Calu3 (cell line): ENCODE results near the gene SLC35E1. TPM values are rescaled to one million over a fixed set of nuclear protein-coding genes. Genes with fewer than 3 reads are reported as not detected.

ENCODE experiments used
- BruUV-seq: library from RNA; stranded (reverse); fragments of 400-500 nt; replicated peaks from 2 replicates; lab custom pipeline; 2021; lab: Mats Ljungman, UMichigan
- CTCF ChIA-PET: fragments of 300-600 bp; sonication (Branson Sonifier 250); formaldehyde crosslinking; loops from one replicate; lab custom pipeline; 2022; ENCODE audit warnings: antibody characterized with exemption; lab: Charles Lee
- DNase-seq: peaks from one replicate; pipeline ENCODE4 v3.0.0; 2022
- H3K27ac Mint-ChIP-seq: one replicate; pipeline ENCODE4 v1.8.0; 2022; ENCODE audit warnings: mixed read lengths; ENCODE audit not compliant: unreplicated experiment
- H3K27me3 Mint-ChIP-seq: one replicate; pipeline ENCODE4 v1.8.0; 2022; ENCODE audit warnings: mixed read lengths; ENCODE audit not compliant: unreplicated experiment
- H3K36me3 Mint-ChIP-seq: one replicate; pipeline ENCODE4 v1.8.0; 2022; ENCODE audit warnings: mild to moderate bottlenecking, moderate library complexity, mixed read lengths; ENCODE audit not compliant: insufficient read depth, unreplicated experiment
- H3K4me1 Mint-ChIP-seq: one replicate; pipeline ENCODE4 v1.8.0; 2022; ENCODE audit warnings: mild to moderate bottlenecking, low read depth, mixed read lengths; ENCODE audit not compliant: unreplicated experiment
- H3K4me3 Mint-ChIP-seq: one replicate; pipeline ENCODE4 v1.8.0; 2022; ENCODE audit warnings: mild to moderate bottlenecking, low read depth, moderate library complexity, mixed read lengths; ENCODE audit not compliant: unreplicated experiment
- H3K9me3 Mint-ChIP-seq: one replicate; pipeline ENCODE4 v1.8.0; 2022; ENCODE audit warnings: low read depth, mixed read lengths; ENCODE audit not compliant: unreplicated experiment
- intact Hi-C: fragments of 100-400 bp; cut with micrococcal nuclease; formaldehyde crosslinking; loops from one replicate; pipeline ENCODE4 v1.10.0; 2022; ENCODE audit not compliant: unreplicated experiment
- total RNA-seq: library from RNA; stranded (reverse); gene quantifications from 2 replicates; pipeline ENCODE4 v1.2.3, GENCODE V29; 2022
- TF ChIP-seq, protein P1 (sequence below): fragments of 200-600 bp; IDR thresholded peaks from one replicate; pipeline ENCODE4 v1.8.0; 2022; ENCODE audit warnings: antibody characterized with exemption; ENCODE audit not compliant: unreplicated experiment

The SLC35E1 gene
- total RNA-seq, 1 experiment from 2014 or later, result 46.4 TPM

DNA sequence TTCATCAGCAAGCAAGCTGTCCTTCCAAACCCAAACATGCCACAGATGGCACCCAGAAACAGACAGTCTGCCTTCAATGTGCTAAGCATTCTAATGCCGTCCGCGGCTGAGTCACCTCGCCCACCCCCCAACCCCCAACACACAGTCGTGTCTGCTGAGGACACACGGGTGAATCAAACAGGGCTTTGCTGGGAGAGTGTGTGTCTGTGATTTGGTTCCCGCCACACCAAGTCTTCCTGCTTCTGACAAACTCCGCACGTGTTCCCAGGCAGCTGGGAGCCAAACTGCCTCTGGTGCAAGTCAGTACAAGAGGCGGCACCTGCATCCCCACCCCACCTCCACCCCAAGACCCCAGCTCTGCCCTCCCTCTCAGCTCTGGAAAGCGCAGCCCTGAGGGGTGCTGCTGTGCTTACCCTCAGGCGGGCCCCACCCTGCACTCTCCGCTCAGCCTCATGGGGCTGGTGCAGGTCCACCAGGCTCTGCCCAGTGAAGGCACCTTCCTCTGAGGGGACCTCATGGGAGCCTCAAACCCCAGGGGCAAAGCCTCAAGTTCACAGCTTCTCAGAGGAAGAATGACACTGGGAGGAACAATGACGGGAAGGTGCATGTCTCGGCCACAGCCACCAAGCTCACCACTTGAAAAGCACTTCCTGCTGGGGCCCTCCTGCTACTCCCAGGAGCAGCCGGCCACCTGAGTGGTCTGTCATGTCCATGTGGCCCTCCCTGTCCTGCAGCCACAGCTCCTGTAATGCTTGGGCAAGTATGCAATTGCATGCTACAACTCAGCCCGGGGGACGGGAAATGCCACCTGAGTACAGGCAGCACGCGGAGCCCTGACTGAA, 15.0 kb upstream of the SLC35E1 start:
- intact Hi-C loops, result no loop called here
- no peak overlapping the region for H3K27ac Mint-ChIP-seq
- no peaks in the 10 kb centered on the region for H3K36me3 Mint-ChIP-seq
- DNase-seq, result no peak
- CTCF ChIA-PET, result no interaction called here
- H3K4me1 Mint-ChIP-seq, result no peaks in the 10 kb centered on the region
- no peak overlapping the region for H3K4me3 Mint-ChIP-seq
- BruUV-seq, result no TSS peak
- TF ChIP-seq, protein P1, sequence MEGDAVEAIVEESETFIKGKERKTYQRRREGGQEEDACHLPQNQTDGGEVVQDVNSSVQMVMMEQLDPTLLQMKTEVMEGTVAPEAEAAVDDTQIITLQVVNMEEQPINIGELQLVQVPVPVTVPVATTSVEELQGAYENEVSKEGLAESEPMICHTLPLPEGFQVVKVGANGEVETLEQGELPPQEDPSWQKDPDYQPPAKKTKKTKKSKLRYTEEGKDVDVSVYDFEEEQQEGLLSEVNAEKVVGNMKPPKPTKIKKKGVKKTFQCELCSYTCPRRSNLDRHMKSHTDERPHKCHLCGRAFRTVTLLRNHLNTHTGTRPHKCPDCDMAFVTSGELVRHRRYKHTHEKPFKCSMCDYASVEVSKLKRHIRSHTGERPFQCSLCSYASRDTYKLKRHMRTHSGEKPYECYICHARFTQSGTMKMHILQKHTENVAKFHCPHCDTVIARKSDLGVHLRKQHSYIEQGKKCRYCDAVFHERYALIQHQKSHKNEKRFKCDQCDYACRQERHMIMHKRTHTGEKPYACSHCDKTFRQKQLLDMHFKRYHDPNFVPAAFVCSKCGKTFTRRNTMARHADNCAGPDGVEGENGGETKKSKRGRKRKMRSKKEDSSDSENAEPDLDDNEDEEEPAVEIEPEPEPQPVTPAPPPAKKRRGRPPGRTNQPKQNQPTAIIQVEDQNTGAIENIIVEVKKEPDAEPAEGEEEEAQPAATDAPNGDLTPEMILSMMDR, result no peak
- no peaks in the 10 kb centered on the region for H3K9me3 Mint-ChIP-seq
- H3K27me3 Mint-ChIP-seq, result no peaks in the 10 kb centered on the region

GRCh38 chr19:16586477-16586871, 14.3 kb upstream of the SLC35E1 start:
- DNase-seq, result no peak
- Mint-ChIP-seq H3K4me3 (no peak overlapping the region), H3K9me3 (no peaks in the 10 kb centered on the region), H3K27me3 (no peaks in the 10 kb centered on the region), H3K27ac (no peak overlapping the region), H3K36me3 (no peaks in the 10 kb centered on the region), H3K4me1 (no peaks in the 10 kb centered on the region)
- BruUV-seq, result no TSS peak
- intact Hi-C loops, result no loop called here
- TF ChIP-seq, protein P1, result no peak
- CTCF ChIA-PET, result no interaction called here

GRCh38 chr19:16585808-16586476, 13.7 kb upstream of the SLC35E1 start:
- intact Hi-C loops, result no loop called here
- CTCF ChIA-PET, result no interaction called here
- H3K4me1 Mint-ChIP-seq, result no peaks in the 10 kb centered on the region
- no peaks in the 10 kb centered on the region for H3K9me3 Mint-ChIP-seq
- H3K36me3 Mint-ChIP-seq, result no peaks in the 10 kb centered on the region
- H3K27ac Mint-ChIP-seq, result peak overlapping the region; percentile 70
- no peak overlapping the region for H3K4me3 Mint-ChIP-seq
- BruUV-seq, result no TSS peak
- H3K27me3 Mint-ChIP-seq, result no peaks in the 10 kb centered on the region
- DNase-seq, result no peak
- TF ChIP-seq, protein P1, result no peak

DNA sequence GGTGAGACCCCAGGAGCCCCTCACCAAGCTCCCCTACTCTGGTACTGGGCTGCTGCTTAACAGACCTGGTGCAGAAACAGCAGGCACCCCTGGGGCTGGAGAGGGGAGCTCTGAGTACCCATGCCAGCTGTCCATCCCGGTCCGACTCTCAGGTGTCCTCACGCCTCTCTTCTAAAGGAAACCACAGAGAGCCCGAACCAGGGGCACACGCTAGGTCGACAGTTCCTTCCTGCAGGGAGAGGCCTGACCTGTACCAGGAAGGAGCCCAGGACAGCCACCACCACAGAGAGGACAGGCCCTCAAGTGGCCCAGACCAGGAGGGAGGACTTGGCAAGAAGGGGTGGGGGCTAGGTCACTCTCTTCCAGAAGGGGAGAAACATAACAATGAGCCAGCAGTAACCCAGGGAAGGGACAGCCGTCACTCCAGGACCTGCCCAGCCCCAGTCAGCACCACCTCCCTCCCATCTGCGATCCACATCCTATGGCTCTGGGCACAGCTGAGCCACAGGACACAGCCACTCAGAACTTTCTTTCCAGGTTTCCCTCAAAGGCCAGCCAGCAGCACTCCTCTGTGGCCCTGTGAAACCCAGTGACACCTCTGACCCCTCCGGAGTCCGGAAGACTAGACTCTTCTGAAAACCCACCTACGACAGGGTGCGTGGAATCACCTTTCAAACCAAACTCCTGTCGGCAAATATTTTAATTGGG, 13.0 kb upstream of the SLC35E1 start:
- no TSS peak for BruUV-seq
- H3K4me1 Mint-ChIP-seq, result no peaks in the 10 kb centered on the region

More for the DNA sequence above, 13.0 kb upstream of the SLC35E1 start:
- intact Hi-C loops, result no loop called here
- no peak overlapping the region for H3K27ac Mint-ChIP-seq
- H3K36me3 Mint-ChIP-seq, result no peaks in the 10 kb centered on the region
- no peak for DNase-seq
- TF ChIP-seq, protein P1, result no peak
- H3K4me3 Mint-ChIP-seq, result no peak overlapping the region
- no peaks in the 10 kb centered on the region for H3K27me3 Mint-ChIP-seq
- CTCF ChIA-PET, result no interaction called here
- no peaks in the 10 kb centered on the region for H3K9me3 Mint-ChIP-seq
